MCF 10A (cell line): ENCODE measurements around the gene CHST15. TPM values are rescaled to one million over a fixed set of nuclear protein-coding genes. Genes with fewer than 3 reads are reported as not detected.

ENCODE experiments used
- BruUV-seq: library from RNA; stranded (reverse); fragments of 400-500 nt; replicated peaks from 2 replicates; lab custom pipeline; 2021; lab: Mats Ljungman, UMichigan
- CTCF ChIA-PET: fragments of 300-600 bp; sonication (Branson Sonifier 250); formaldehyde crosslinking; extraction: SDS; loops from one replicate; lab custom pipeline; 2021; ENCODE audit warnings: antibody characterized with exemption, inconsistent platforms; lab: Yijun Ruan, JAX
- POLR2A ChIA-PET: fragments of 300-600, 350-650 bp; sonication (Branson Sonifier 250); formaldehyde crosslinking; extraction: SDS; loops from one replicate; lab custom pipeline; 2020; ENCODE audit warnings: antibody characterized with exemption, inconsistent platforms; lab: Yijun Ruan, JAX
- DNase-seq: peaks from one replicate; pipeline ENCODE4 v3.0.0-alpha.2; 2018; ENCODE audit not compliant: unreplicated experiment
- H3K27ac Mint-ChIP-seq: one replicate; pipeline ENCODE4 v1.8.0; 2022; ENCODE audit warnings: mild to moderate bottlenecking, low read depth, mixed read lengths; ENCODE audit not compliant: unreplicated experiment
- H3K27me3 Mint-ChIP-seq: one replicate; pipeline ENCODE4 v1.8.0; 2022; ENCODE audit warnings: mixed read lengths; ENCODE audit not compliant: insufficient read depth, unreplicated experiment
- H3K36me3 Mint-ChIP-seq: one replicate; pipeline ENCODE4 v1.8.0; 2022; ENCODE audit warnings: mild to moderate bottlenecking, moderate library complexity, mixed read lengths; ENCODE audit not compliant: insufficient read depth, unreplicated experiment
- H3K4me1 Mint-ChIP-seq: one replicate; pipeline ENCODE4 v1.8.0; 2022; ENCODE audit warnings: mixed read lengths; ENCODE audit not compliant: insufficient read depth, unreplicated experiment
- H3K4me3 Mint-ChIP-seq: one replicate; pipeline ENCODE4 v1.8.0; 2022; ENCODE audit warnings: mild to moderate bottlenecking, moderate library complexity, mixed read lengths; ENCODE audit not compliant: unreplicated experiment
- H3K9me3 Mint-ChIP-seq: one replicate; pipeline ENCODE4 v1.8.0; 2022; ENCODE audit warnings: mixed read lengths; ENCODE audit not compliant: unreplicated experiment
- CTCF ChIP-seq: fragments of 200-600 bp; IDR thresholded peaks from one replicate; pipeline ENCODE4 v1.8.0; 2022; ENCODE audit warnings: antibody characterized with exemption, mild to moderate bottlenecking; ENCODE audit not compliant: unreplicated experiment
- intact Hi-C: fragments of 100-400 bp; cut with micrococcal nuclease; formaldehyde crosslinking; loops from 2 replicates; pipeline ENCODE4 v1.14.1; 2022
- total RNA-seq: library from RNA; stranded (reverse); gene quantifications from 2 replicates; pipeline ENCODE4 v1.2.3, GENCODE V29; 2022

Gene CHST15
- total RNA-seq, 1 experiment from 2014 or later: 32.8 TPM

- Mint-ChIP-seq H3K27me3 (no peaks in the 10 kb centered on the region), H3K9me3 (no peaks in the 10 kb centered on the region), H3K36me3 (peaks cover 34% of the 10 kb centered on the region), H3K27ac (no peak overlapping the region), H3K4me1 (peaks cover 21% of the 10 kb centered on the region), H3K4me3 (no peak overlapping the region)
- ChIA-PET POLR2A (interaction anchor here (0.6 kb wide), 1 partner anchor 428 kb away, joined by 4 read pairs; no protein-coding TSS in a partner anchor), CTCF (interaction anchor here (1.2 to 3.6 kb wide), 2 partner anchors 10 to 741 kb away, joined by 3 to 20 read pairs; no protein-coding TSS in a partner anchor)
- no peak for DNase-seq
- TF ChIP-seq CTCF: no peak
- BruUV-seq: no TSS peak
- intact Hi-C loops: no loop called here
Measured at GRCh38 chr10:124004663-124005004, 88.8 kb downstream of the CHST15 start.

GRCh38 chr10:124003871-124004662, 89.3 kb downstream of the CHST15 start:
- TF ChIP-seq CTCF: no peak
- intact Hi-C loops: no loop called here
- ChIA-PET POLR2A (no interaction called here), CTCF (interaction anchor here (0.6 to 3.6 kb wide), 5 partner anchors 9 to 741 kb away, joined by 3 to 20 read pairs (median 3); no protein-coding TSS in a partner anchor)
- no peaks in the 10 kb centered on the region for H3K9me3 Mint-ChIP-seq
- peaks cover 36% of the 10 kb centered on the region for H3K36me3 Mint-ChIP-seq
- H3K27me3 Mint-ChIP-seq: no peaks in the 10 kb centered on the region
- DNase-seq: no peak
- no peak overlapping the region for H3K27ac Mint-ChIP-seq
- H3K4me1 Mint-ChIP-seq: peaks cover 26% of the 10 kb centered on the region
- BruUV-seq: no TSS peak
- no peak overlapping the region for H3K4me3 Mint-ChIP-seq

GRCh38 chr10:124003481-124003870, 89.9 kb downstream of the CHST15 start:
- no TSS peak for BruUV-seq
- H3K36me3 Mint-ChIP-seq: peaks cover 30% of the 10 kb centered on the region
- no peak overlapping the region for H3K4me3 Mint-ChIP-seq
- peaks cover 30% of the 10 kb centered on the region for H3K4me1 Mint-ChIP-seq
- CTCF ChIA-PET: interaction anchor here (0.6 to 3.6 kb wide), 6 partner anchors 8 to 742 kb away, joined by 3 to 20 read pairs (median 3); no protein-coding TSS in a partner anchor
- TF ChIP-seq CTCF: no peak
- no peak overlapping the region for H3K27ac Mint-ChIP-seq
- intact Hi-C loops: no loop called here
- no peak for DNase-seq
- POLR2A ChIA-PET: no interaction called here
- H3K27me3 Mint-ChIP-seq: no peaks in the 10 kb centered on the region
- no peaks in the 10 kb centered on the region for H3K9me3 Mint-ChIP-seq

GRCh38 chr10:124003070-124003419, 90.4 kb downstream of the CHST15 start:
- BruUV-seq: no TSS peak
- Mint-ChIP-seq H3K4me3 (no peak overlapping the region), H3K4me1 (peaks cover 34% of the 10 kb centered on the region), H3K27me3 (no peaks in the 10 kb centered on the region), H3K9me3 (no peaks in the 10 kb centered on the region), H3K27ac (no peak overlapping the region), H3K36me3 (peaks cover 26% of the 10 kb centered on the region)
- no peak for TF ChIP-seq CTCF
- ChIA-PET POLR2A (no interaction called here), CTCF (interaction anchor here (1.5 to 3.6 kb wide), 2 partner anchors 8 to 386 kb away, joined by 5 to 20 read pairs; no protein-coding TSS in a partner anchor)
- intact Hi-C loops: no loop called here
- DNase-seq: no peak
